HG02623 (cell line): ENCODE measurements around the gene DOCK10.
"Not testable (repeated sequence)": the region's sequence is repeated elsewhere in the genome, so short reads cannot be mapped to it uniquely, and the experiment has no call there.

ENCODE experiments used
- ATAC-seq: cut with Tn5 transposase; IDR thresholded peaks from one replicate; pipeline ENCODE4 v1.9.1; 2021; ENCODE audit warnings: moderate library complexity; ENCODE audit not compliant: unreplicated experiment

DOCK10 gene

DNA sequence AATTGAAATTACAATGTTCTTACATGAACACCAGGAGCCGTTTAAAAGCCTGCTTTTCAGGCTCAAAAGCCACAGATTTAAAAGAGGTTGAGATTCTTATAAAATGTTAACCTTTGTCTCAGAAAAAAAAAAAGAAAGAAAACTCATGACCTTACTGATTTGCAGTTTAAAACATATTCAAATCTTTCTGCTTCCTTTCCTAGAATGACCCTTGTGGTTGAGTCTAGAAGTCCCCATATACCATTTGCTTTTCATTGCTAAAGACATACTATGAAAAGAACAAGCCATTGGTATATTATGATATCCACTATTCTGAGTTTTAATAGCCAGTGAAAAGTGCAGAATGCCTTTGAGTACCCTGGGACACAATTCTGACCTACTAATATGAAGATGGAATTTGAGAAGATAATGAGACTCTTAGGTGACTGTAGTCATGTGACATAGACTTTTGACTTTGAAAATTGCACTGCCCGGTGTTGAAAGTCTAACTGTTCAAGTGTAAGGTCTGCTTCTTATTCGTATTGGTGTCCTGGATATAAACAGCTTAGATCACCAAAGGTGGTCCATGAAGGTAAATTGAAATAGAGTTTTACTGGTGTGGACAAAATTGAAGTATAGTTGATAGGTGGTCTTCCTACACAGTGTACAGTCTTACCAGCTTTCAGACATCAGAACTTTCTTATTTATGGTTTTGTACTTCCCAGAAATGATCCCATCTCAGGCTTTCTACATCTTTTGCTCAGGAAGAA is 117.0 kb downstream of the DOCK10 start:
- ATAC-seq = peak; percentile 23

DNA sequence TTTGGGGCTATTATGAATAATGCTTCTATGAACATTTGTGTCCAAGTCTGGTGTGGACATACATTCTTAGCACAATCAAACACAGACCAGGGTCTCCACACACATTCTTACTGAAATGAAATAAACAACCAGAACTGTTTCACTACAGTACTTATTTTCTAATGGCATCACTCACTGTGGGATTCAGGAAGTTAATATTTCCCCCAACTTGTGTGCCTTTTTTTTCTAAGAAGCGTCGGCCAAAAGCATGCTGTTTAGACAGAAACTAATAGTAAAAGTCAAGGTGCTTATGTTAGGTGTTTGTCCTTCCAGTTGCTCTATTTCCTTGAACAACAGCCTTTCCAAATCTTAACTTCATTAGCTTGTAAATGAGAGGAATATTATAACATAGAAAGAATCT is 117.6 kb downstream of the DOCK10 start:
- no peak for ATAC-seq

DNA sequence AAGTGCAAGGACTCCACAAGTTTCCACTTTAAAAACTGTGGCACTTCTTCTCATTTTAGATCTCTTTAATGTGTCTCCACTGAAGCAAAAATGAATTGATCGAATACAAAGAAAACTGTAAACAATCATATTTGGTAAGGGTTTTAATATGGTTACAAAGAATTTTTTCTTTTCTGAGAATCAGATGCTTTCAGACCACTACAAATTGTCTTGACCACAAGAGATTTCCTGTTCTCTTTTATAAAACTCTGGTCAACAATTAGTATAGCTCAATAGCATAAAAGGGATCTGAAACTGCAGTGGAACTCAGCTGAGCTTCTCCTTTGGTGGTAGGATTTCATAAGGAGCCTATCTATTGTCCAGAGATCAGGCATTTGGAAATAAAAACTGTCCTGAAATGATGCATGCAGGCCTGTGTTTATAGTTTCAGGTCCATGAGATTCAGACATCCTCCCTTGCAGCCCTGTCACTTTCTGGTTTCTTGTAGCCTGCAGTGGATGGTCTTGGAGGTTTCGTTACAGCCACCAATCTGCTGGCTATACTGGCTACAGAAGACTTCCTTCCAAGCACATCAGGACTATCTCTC is 120.0 kb downstream of the DOCK10 start:
- ATAC-seq = peak; percentile 52

DNA sequence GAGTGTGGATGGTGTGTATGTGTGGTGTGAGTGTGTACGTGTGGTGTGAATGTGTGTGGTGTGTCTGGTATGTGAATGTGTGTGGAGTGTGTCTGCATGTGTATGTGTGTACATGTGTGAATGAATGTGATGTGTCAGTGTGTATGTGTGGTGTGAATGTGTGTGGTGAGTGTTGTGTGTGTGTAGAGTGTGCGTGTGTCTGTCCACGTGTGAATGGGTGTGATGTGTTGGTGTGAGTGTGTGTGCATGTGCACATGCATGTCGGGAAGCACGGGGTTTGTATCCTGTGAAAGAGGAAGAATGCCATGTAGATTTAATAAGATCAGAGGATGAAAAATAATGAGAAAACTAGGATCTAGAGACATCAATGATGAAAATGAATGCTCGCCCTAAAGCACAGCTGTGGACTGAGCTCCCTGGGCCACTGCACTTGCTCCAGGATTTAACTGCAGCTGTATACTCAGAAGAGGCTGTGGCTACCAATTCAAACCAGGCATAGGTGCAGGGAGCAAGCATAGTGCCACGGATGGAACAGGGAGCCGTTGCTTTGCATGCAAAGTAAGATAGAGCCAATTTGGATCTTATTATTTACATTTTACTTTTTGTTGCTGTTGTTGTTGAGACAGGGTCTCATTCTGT is 122.7 kb downstream of the DOCK10 start:
- no peak for ATAC-seq

DNA sequence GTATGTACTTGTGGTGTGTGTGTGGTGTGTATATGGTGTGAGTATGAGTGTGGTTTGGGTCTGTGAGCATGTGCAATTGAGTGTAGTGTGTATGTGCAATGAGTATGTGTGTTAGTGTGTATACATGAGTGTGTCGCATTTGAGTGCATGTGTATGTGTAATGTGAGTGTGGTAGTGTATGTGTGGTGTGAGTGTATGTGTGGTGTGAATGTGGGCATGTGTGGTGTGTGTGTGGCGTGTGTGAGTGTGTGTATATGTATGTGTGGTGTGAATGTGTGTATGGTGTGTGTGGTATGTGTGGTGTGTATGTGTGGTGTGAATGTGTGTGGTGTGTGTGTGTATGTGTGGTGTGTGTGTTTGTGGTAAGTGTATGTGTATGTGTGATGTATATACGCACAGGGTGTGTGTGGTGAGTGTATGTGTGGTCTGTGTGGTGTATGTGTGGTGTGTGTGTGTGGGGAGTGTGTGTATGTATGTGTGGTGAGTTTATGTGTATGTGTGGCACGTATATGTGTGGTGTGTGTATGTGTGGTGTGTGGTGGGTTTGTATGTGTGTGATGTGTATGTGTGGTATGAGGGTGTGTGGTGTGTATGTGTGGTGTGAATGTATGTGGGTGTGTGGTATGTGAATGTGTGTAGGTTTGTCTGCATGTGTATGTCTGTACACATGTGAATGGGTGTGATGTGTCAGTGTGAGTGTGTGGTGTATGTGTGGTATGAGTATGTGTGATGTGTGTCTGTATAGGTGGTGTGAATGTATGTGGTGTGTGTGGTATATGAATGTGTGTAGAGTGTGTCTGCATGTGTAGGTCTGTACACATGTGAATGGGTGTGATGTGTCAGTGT is 123.4 kb downstream of the DOCK10 start:
- no peak for ATAC-seq

DNA sequence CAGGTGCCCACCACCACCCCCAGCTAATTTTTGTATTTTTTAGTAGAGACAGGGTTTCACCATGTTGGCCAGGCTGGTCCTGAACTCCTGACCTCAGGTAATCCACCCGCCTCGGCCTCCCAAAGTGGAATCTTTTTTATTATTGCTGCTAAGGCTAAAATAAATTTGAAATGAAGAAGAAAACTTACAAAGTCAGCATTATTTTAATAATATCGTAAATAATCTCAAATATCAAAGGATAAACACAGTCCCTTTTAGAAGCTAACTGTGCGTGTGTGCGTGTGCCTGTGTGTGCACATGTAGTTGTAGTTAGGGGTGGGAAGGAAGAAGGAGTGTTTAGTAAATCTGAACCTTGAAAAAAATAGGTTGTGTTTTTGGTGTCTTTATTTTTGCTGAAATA is 125.0 kb downstream of the DOCK10 start:
- not testable (repeated sequence) for ATAC-seq

GRCh38 chr2:224915136-224915535 is 127.1 kb downstream of the DOCK10 start:
- no peak for ATAC-seq

GRCh38 chr2:224910574-224910925 is 131.7 kb downstream of the DOCK10 start:
- ATAC-seq = no peak

DNA sequence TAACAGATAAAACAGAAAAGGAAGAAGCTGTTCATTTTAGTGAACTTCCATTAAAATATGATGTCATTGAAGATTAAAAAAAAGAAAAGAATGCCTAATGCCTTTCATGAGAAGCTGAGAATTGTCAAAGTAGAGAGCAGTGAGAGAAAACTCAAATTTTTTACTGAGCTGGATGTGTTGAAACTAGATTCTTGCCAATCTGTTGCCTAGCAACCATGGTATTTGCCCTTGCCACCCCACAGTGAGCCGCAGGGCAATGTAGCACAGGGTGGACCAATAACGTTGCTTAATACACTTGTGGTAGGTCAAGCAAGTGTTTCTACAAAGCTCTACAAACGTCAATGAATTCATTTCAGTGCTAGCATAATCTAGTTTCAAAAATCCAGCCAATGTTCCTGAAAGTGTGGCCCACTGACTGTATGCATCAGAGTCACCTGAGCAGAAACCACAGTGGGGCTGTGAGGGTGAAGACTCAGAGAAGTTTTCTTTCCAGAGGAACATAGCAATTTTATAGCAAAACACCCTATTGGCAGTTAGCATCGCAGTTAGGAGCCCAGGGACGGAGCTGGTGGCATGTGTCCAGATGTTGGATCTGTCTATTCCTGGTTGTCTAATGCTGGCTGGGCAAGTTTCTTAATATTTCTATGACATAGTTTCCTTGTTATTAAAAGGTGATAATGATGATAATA is 132.2 kb downstream of the DOCK10 start:
- peak; percentile 83 for ATAC-seq

GRCh38 chr2:224908818-224909217 is 133.4 kb downstream of the DOCK10 start:
- ATAC-seq = no peak

DNA sequence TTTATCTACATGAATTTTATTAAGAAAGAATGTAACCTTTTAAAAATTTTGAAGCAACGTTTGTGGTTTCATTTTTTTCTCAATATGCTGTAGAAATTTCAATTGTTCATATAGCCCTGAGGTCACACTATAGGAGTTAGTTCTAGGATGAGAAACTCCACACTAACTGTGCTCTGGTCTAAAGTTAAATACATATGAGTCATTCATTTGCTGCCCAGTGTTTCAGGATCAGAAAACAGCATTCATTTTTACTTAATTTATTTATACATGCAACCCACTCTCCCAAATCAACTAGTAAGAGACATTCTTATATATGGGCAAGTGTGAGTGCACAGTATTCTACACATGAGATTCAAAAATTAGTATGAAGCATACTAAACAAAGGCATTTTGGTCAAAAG is 137.9 kb downstream of the DOCK10 start:
- no peak for ATAC-seq

DNA sequence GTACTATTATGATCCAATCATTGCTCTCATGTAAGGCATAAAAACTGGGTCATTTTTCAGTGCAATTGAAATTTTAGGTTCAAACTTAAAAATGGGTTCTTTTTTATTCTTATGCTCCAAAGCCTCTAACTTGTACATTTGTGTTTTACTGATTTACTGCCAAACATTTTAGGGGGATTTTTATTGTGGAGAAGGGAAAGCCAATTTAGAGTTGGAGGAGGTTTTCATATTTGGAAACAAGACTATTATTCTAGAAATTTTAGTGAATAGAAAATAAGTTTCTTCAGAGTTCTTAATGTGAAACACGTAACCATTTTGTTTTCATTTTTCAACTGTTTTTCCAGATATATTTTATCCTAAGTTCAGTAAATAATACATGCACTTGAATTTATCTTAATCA is 138.6 kb downstream of the DOCK10 start:
- no peak for ATAC-seq

- no peak for ATAC-seq
These were observed 141.1 kb downstream of the DOCK10 start for GRCh38 chr2:224901121-224901676.

DNA sequence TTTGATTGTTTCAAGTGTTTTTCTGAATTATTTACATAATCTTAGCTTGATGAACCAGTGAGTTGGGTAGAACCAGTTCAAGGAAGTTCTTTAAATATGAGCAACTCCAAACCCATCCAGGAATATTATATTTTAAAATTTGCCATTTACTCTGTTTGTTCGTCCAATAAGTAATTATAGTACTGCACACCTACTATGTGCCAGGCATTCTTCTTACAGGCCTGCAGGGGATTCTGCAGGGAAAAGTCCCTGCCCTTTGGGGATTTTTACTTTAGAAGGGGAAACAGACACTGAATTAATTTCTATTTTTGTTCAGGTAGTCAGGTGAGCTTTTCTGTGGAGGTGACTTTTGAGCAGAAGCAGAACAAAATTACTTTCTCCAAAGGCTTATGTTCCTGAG is 146.9 kb downstream of the DOCK10 start:
- no peak for ATAC-seq

DNA sequence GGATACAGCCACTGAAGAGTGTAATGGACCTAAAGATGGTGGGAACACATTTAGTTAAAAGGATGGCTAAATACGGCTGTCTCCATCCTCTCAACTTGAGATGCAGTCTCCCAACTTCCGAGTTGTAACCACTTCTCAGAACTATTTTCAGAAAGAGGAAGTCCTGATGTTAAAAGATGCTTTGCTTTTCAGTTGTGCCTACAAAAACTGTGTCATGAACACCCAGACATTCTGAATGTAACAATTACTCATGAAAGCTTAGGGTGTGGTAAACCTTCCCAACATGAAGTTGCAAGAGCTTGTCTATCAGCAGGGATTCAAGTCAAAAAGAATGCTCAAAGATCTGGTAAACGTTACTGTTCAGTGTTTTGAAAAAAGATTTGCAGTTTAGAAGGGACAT is 147.9 kb downstream of the DOCK10 start:
- peak; percentile 82 for ATAC-seq

- no peak for ATAC-seq
These were observed 148.4 kb downstream of the DOCK10 start for GRCh38 chr2:224893848-224894247.

GRCh38 chr2:224892574-224893204 is 149.6 kb downstream of the DOCK10 start:
- ATAC-seq = no peak

GRCh38 chr2:224890372-224890771 is 151.9 kb downstream of the DOCK10 start:
- no peak for ATAC-seq

GRCh38 chr2:224887141-224887540 is 155.1 kb downstream of the DOCK10 start:
- ATAC-seq = no peak
